HG03045 (cell line): ENCODE measurements around the gene USP21.
A peak's percentile ranks its signal among the peaks of the same experiment; 100 is the strongest.
"Not testable (repeated sequence)": the region's sequence is repeated elsewhere in the genome, so short reads cannot be mapped to it uniquely, and the experiment has no call there.

ENCODE experiments used
- ATAC-seq: cut with Tn5 transposase; IDR thresholded peaks from one replicate; pipeline ENCODE4 v1.9.1; 2021; ENCODE audit warnings: mild to moderate bottlenecking, moderate library complexity; ENCODE audit not compliant: unreplicated experiment

Gene USP21

DNA sequence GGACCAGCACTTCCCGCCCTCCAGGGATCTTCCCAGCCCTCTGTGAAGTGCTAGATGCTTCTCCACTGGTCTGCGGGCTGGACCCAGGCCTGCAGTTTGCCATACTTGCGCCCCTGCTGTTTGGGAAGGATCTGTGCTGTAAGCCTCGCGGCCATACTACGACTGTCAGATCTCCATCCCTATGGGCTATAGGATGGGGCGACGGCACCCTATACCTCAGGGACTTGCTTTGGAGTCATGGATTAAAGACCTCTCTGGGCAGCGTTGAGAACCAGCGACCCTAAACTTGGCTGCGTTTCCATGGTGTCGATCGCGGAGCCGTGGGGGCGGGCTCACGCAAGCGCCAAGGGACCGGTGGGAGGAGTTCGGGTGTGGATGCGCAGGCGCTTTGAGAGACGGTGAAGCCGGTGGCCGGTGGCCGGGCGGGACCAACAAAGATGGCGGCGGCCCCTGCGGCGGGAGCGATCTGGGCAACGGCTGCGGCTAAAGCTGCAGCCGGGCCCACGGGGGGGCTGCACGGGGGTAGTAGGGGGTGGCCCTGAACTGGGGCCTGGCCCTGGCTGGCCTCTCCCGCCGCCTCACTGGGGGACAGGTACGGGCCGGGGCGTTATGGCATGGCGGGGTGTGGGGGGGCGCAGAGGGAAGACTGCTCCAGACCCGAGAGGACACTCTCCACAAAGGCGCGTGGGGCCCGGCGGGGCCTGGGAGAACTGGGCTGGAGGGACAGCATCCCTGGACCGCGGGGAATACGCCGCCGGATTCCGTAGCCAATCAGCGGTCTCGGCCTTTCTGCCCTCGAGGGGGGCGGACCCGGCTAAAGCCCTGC lies at the start of gene USP21:
Gene USP21, plus strand, starts transcription at position 414 of the 826 bp plus-strand sequence. CDS start 1,141 bp downstream, outside the sequence.
- ATAC-seq, result peak; percentile 87

GRCh38 chr1:161111117-161111516 lies 48.2 kb upstream of the USP21 start:
- no peak for ATAC-seq

DNA sequence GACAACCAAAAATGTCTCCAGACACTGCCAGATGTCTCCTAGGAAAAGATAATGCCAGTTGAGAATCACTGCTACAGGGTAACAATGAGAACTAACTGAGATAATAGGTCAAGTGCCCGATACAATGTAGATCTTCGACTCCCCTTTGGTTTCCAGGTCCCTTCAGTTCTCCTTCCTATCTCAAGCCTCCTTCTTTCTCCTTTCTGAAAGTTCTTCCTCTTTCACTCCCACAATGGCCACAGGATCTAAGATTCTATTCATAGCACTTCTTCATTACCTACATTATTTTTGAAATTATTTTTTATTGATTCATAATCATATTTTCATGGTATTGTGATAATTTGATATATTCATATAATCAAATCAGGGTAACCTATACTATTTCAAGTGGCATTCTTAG lies 47.8 kb upstream of the USP21 start:
- no peak for ATAC-seq

DNA sequence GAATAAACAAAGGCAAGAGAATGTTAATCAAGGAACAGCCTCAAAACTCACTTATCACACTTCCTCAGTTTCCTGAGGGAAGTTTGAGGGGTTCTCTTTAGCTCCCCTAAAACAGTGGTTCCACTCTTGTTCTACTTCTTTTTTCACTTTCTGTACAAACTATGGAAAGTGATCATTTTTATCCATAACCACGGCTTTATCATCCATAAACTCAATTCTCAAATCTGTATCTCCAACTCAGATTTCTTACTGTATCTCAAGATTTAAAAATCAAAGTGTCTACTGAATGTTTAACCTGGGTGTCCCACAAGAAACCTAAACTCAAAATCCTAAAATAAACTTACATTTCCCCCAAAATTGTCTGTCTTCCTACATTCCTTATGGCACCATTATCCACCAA lies 45.4 kb upstream of the USP21 start:
- ATAC-seq, result no peak

DNA sequence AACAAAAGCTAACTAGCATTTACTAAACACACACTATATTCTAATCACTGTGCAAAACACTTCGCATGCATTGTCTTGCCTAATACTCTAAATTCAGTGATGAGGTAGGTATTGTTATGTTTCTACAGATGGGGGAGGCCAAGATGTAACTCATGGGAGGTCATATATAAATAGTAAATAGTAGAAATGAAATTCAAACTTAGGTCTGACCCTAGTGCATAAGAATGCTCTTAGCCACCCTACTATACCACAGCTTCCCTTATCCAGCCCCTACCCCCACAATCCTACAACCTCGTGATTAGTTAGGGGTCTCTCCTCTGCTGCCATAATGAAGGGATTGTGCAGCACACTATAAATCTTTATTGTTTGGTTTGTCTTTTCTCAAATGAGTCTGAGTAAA lies 44.7 kb upstream of the USP21 start:
- ATAC-seq, result no peak

DNA sequence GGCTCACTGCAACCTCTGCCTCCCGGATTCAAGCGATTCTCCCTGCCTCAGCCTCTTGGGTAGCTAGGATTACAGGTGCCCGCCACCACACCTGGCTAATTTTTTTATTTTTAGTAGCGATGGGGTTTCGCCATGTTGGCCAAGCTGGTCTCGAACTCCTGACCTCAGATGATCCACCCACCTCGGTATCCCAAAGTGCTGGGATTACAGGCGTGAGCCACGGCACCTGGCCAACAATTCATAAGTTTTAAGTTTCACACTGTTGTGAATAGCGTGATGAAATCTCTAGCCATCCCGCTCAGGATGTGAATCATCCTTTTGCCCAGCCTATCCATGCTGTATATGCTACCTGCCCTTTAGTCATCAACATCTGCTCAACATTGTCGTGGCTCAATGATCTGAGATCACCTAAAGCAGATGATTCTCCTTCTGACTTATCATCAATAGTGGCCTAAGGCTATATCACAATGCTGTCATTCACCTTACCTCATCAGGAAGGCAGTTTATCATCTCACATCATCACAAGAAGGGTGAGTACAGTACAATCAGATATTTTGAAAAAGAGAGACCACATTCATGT lies 44.1 kb upstream of the USP21 start:
- no peak for ATAC-seq

DNA sequence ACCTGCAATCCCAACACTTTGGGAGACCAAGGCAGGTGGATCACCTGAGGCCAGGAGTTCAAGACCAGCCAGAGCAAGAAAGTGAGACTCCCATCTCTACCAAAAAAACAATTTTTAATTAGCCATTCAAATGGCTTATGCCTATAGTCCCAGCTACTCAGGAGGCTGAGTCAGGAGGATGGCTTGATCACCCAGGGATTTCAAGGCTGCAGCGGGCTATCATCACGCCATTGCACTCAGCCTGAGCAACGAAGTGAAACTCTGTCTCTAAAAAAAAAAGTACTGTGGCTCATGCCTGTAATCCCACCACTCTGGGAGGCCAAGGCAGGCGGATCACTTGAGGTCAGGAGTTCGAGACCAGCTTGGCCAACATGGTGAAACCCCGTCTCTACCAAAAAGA lies 43.3 kb upstream of the USP21 start:
- not testable (repeated sequence) for ATAC-seq

DNA sequence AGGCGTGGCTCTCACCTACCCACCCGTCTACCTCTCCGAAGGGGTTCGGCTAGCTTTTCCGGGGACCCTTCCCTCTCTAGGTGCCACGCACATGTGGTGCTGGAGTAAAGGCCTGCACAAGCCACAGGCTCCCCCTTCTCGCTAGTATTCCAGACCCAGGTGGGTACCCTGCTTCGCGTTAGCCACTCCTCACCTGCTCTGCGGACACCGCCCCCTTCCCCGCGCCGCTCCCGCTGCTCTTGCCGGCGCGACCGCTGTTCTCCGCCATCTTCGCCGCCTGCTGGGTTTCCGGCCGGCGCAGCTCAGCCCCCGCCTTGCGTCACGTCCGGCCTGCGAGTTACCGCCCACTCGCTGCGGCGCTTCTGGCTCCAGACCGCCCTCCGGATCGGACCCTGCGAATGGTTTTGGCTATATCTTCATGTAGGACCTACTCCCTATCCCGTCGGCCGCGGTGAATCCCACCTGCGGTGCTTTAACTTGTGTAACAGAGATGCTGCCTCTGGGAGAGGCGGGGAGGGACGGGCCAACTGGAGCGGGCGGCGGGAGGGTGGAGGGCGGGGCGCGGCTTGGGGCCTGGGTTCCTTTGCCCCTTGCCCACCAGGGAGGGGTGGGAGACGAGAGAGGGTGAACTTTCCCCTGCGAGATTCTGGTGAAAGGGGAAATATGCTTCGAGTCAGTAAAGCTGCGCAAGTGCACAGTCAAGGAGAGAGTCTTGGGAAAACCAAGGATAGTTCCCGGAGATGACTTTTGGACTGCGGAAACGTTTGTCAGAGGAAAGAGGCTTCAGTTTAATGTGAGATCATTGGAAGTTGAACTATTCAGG lies 41.3 kb upstream of the USP21 start, which contains the start of the genes NIT1 and PFDN2:
Gene NIT1, plus strand, starts transcription at position 347 of the 823 bp plus-strand sequence. Its CDS starts 72 bp downstream, at position 419.
Gene PFDN2, minus strand, starts transcription at position 279 of the 823 bp plus-strand sequence. Its CDS starts 11 bp downstream, at position 268.
- ATAC-seq, result peak; percentile 89

DNA sequence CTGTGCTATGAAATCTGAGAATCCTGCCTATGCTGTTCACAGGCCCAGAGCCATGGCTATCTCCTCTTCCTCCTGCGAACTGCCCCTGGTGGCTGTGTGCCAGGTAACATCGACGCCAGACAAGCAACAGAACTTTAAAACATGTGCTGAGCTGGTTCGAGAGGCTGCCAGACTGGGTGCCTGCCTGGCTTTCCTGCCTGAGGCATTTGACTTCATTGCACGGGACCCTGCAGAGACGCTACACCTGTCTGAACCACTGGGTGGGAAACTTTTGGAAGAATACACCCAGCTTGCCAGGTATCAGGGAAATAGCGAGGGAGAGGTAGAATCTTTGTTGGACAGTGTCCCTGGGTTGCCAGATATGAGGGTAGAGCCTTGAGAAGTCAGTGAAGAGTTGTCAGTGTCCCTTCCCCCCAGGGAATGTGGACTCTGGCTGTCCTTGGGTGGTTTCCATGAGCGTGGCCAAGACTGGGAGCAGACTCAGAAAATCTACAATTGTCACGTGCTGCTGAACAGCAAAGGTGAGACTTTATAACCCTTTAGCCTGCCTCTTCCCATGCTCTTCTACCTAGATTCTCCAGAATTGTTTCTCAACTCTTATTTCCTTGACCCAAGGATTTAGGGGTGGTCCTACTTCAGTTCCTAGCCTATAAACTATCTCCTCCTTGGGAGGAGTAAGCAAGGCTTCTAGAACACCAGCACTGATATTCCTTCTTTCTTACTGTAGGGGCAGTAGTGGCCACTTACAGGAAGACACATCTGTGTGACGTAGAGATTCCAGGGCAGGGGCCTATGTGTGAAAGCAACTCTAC lies 40.0 kb upstream of the USP21 start:
- no peak for ATAC-seq

- no peak for ATAC-seq
Observed at GRCh38 chr1:161121042-161121650, 38.2 kb upstream of the USP21 start.

- no peak for ATAC-seq
Observed at GRCh38 chr1:161121834-161122233, 37.5 kb upstream of the USP21 start.

DNA sequence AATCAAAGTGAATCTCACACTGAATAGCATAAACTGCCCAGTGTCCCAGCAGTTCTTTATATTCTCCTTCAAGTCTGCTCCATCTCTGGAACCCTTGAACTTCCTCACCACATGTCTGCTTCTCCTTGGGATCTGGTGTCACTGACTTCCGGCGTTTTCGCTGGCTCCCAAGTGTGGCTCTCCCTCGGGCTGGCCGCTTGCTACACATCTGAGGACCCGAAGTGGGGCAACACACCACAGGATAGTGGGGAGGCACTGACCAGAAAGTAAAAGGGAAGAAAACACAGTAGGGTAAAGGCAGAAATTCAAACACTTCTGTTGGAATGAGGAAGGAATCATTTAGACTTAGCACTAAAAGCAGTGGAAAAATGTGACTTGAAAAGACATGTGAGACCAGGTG lies 36.3 kb upstream of the USP21 start:
- ATAC-seq, result no peak

- no peak for ATAC-seq
Observed at GRCh38 chr1:161127649-161128048, 31.7 kb upstream of the USP21 start.

DNA sequence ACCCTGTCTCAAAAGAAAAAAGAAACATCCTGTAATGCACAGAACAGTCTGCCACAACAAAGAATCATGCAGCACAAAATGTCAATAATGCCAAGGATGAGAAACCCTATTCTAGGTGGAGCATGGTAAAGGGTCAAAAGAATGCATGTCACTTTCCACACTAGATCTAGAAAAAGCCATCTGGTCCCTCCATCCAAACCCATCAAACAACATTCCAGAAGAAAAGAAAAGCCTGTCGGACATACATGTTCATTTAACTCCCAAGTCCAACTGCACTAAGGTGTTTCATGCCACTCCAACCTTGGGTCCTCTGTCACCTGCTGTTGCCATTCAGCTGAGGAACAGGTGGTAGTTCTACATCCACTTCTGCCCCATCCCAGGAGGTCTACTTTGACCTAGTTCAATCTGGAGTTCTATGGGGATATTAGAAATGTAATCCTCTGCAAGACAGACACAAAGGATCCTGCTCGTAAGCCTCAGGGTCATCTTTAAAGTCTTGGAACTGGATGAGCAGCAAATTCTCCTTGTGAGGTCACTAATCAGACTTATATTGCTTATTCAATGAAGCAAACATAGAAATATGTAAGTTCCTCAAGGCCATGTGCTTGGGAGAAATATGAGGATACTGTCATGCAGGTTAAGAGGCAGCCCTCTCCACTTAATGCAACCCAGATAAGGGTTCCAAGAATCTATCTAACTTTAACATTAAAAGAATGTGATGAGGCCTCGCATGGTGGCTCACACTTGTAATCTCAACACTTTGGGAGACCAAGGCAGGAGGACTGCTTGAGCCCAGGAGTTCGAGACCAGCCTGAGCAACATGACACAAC lies 30.5 kb upstream of the USP21 start:
- ATAC-seq, result no peak

DNA sequence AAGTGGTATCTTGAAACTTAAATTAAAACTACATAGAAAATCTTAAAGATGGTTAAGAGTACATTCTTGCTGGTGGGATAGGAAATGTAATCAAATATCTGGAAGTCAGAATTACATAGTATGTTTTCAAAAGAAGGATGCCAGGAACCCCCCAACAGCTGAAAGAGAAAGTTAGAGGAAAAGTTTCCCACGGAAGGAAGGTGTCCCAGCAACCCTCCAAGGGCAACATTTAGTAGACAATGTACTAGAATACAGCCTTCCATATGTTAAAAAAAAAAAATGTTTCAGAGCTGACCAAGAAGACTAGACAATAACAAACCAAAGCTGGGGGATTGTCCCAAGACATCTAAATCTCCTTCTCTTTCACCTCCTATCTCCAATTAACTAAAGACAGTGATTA lies 29.0 kb upstream of the USP21 start:
- no peak for ATAC-seq

- ATAC-seq, result no peak
Observed at GRCh38 chr1:161131523-161132409, 27.5 kb upstream of the USP21 start.

DNA sequence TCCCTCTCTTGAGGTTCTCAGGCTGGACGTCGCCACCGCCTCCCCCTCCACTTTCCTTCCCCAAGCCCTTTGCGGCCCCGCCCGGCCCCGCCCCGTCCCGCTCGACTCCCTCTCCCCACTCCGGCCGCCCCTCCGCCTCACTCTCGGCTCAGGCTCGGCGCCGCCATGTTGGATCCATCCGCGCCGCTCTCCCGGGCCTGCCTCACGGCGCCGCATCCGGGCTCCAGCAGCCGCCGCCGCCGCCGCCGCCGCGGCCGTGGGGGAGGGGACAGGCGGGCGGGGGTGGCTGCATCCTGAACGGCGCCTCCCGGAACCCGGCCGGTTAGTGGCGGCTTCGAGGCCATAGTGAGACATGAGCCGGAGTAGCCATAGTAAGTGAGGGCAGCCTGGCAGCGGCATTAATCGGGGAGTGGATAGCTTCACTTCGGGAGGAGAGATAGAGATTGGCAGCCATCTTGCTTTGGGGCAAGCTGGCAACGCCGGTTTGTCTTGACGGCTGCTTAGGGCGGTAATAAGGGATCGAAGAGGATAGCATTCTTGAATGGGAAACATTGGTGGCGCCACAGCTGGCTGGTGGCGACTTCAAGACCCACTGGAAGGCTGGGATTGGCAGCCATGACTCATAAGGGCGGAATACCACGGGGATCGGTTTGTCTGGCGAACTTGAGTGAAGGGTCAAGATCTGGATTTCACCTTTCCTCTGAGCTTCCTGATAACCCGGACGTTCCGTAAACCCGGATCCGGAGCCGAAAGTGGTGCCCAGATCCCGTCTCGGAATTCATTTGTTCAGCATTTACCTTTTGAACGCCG lies 26.7 kb upstream of the USP21 start, which contains the start of gene DEDD:
Gene DEDD, minus strand, starts transcription at position 258 of the 810 bp plus-strand sequence. CDS start 8,205 bp downstream, outside the sequence.
- ATAC-seq, result peak; percentile 95
